Breast epithelium (tissue), 4 donors: Measurements from ENCODE around the gene CATSPERZ. TPM values are rescaled to one million over a fixed set of nuclear protein-coding genes. Genes with fewer than 3 reads are reported as not detected.

Source experiments
- DNase-seq, 2 donors: peaks; one replicate each; pipeline ENCODE4 v3.0.0-alpha.2; 2019; ENCODE audit warnings: low spot score in 2 of 2
- H3K27ac ChIP-seq, 2 donors: fragments of 200-600 bp; sonication (generic) in 1 of 2; one replicate each; pipeline ENCODE4 v1.5.1; 2016 to 2019; ENCODE audit warnings: mild to moderate bottlenecking in 1 of 2
- H3K27me3 ChIP-seq, 2 donors: fragments of 200-600 bp; sonication (generic) in 1 of 2; one replicate each; pipeline versions ENCODE4 v1.5.1 to v1.6.0; 2017 to 2019; ENCODE audit warnings: control low read depth in 1 of 2, mild to moderate bottlenecking in 1 of 2
- H3K36me3 ChIP-seq: fragments of 200-600 bp; one replicate; pipeline ENCODE4 v1.5.1; 2019
- H3K4me1 ChIP-seq, 2 donors: fragments of 200-600 bp; sonication (generic); one replicate each; pipeline ENCODE4 v1.5.1; 2016 to 2019; ENCODE audit warnings: control low read depth in 1 of 2
- H3K4me3 ChIP-seq, 3 donors: fragments of 200-600 bp; sonication (generic); 1 replicate in 2 of 3; 2 replicates in 1 of 3; pipeline ENCODE4 v1.5.1; 2016 to 2019; ENCODE audit warnings: mild to moderate bottlenecking in 3 of 3, moderate library complexity in 2 of 3
- H3K9me3 ChIP-seq, 2 donors: fragments of 200-600 bp; sonication (generic) in 1 of 2; one replicate each; pipeline ENCODE4 v1.5.1; 2016 to 2019; ENCODE audit warnings: control low read depth in 1 of 2
- POLR2A ChIP-seq: fragments of 450-650 bp; IDR thresholded peaks from one replicate; pipeline ENCODE4 v1.6.1; 2016; ENCODE audit warnings: antibody characterized with exemption, mild to moderate bottlenecking, moderate library complexity
- POLR2AphosphoS5 ChIP-seq, 3 donors: sonication (generic); formaldehyde crosslinking; IDR thresholded peaks; one replicate each; pipeline ENCODE4 v1.6.1; 2017; ENCODE audit warnings: antibody characterized with exemption in 3 of 3
- intact Hi-C: fragments of 100-400 bp; cut with DNase I; formaldehyde crosslinking; loops from one replicate; pipeline ENCODE4 v1.15.1; 2023; ENCODE audit warnings: low total_unique reads
- total RNA-seq, 3 donors: library from RNA; depleted of rRNA; stranded (reverse); fragments of >200 nt; gene quantifications; one replicate each; pipeline ENCODE4 v1.1.0, GENCODE V29; 2016
- TF ChIP-seq, protein P1 (sequence below), 3 donors: fragments of 450-650 bp; IDR thresholded peaks; one replicate each; pipeline ENCODE4 v1.5.1; 2016 to 2017; ENCODE audit warnings: antibody characterized with exemption in 3 of 3, mild to moderate bottlenecking in 3 of 3, moderate library complexity in 3 of 3

Gene CATSPERZ
- total RNA-seq, 3 donors from 2014 or later = 1.8 TPM; not detected in 2

DNA sequence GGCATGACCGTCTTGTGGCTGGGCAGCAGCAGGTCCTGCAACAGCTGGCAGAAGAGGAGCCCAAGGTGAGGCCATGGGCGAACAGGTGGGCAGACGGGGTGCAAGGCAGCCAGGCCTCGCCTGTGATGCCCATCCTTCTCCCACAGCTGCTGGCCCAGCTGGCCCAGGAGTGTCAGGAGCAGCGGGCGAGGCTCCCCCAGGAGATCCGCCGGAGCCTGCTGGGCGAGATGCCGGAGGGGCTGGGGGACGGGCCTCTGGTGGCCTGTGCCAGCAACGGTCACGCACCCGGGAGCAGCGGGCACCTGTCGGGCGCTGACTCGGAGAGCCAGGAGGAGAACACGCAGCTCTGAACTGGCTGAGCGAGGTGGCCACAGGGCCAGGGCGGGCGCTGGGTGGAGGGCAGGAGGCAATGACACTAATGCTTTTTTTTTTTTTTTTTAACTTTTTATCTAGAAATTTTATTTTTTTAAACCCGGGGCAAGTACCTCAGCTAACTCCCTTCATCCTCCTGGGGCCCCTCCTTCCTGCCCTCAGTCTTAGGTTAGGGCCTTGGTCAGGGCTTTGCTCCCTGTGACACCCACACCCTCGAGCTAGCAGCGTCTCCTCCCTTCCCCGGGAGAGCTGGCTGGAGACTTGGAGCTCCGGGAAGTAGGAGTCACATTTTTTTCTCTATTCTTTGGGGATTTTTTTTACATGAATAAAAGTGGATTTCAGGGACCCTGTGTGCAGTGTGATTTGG, 32.8 kb upstream of the CATSPERZ start:
- Histone ChIP-seq H3K36me3 (no peaks in the 10 kb centered on the region), H3K4me1 (peaks cover 6 to 25% of the 10 kb centered on the region in 2 donors), H3K9me3 (no peaks in the 10 kb centered on the region), H3K27me3 (no peaks in the 10 kb centered on the region), H3K4me3 (no peak overlapping the region), H3K27ac (peak overlapping the region; percentile 95 to 100)
- TF ChIP-seq, protein P1, sequence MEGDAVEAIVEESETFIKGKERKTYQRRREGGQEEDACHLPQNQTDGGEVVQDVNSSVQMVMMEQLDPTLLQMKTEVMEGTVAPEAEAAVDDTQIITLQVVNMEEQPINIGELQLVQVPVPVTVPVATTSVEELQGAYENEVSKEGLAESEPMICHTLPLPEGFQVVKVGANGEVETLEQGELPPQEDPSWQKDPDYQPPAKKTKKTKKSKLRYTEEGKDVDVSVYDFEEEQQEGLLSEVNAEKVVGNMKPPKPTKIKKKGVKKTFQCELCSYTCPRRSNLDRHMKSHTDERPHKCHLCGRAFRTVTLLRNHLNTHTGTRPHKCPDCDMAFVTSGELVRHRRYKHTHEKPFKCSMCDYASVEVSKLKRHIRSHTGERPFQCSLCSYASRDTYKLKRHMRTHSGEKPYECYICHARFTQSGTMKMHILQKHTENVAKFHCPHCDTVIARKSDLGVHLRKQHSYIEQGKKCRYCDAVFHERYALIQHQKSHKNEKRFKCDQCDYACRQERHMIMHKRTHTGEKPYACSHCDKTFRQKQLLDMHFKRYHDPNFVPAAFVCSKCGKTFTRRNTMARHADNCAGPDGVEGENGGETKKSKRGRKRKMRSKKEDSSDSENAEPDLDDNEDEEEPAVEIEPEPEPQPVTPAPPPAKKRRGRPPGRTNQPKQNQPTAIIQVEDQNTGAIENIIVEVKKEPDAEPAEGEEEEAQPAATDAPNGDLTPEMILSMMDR (IDR thresholded peaks at IDR 0.05) = no peak
- no peak for TF ChIP-seq POLR2A
- TF ChIP-seq POLR2AphosphoS5 (IDR thresholded peaks at IDR 0.05) = no peak
- DNase-seq = peak in 1 of 2 donors; percentile 33
- intact Hi-C loops = loop anchor here (5.0 kb wide), 1 partner anchor 680 kb away; no protein-coding TSS in a partner anchor

DNA sequence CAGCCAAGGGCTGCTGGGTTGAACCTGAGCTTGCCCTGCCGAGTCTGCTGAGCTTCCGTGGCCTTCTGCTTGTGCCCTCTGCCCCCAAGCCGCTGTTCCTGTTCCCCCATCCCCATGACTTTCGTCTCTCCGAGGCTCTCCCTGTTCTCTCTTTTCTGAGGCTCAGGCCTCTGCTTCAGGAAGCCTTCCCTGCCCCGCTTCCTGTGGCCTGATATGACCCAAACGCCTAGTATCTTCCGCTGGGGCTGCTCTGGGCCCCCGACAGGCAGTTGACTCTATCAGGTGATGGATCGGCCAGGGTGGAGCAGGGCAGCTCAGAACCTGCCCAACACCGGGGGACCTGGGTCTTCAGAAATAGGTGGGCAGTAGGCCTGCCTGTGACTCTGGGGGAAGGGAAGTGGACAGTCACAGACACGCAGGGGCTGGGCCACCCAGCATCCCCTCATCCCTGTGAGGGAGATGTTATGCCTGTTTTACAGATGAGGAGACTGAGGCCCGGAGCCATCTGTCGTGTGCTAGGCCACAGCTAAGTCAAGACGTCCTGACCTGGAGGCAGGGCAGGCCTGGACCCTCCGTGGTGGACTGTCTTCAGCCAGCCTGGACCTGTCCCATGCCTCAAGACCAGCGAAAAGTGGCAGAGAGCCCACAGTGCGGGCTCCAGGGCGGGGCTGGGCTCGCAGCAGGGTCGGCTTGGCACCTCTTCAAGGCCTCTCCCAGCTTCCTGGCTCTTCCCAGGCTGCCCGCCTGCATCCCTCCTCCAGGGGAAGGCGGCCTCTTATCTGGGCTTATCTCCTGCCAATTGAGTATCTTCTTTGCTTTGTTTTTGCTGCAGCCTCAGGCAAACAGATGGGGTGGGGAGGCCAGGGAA, 31.9 kb upstream of the CATSPERZ start:
- Histone ChIP-seq H3K4me1 (peaks cover 6 to 25% of the 10 kb centered on the region in 2 donors), H3K9me3 (no peaks in the 10 kb centered on the region), H3K27me3 (no peaks in the 10 kb centered on the region), H3K4me3 (peak overlapping the region; percentile 77 to 97 (median 79)), H3K27ac (peak overlapping the region; percentile 95 to 100), H3K36me3 (no peaks in the 10 kb centered on the region)
- intact Hi-C loops = loop anchor here (5.0 kb wide), 1 partner anchor 681 kb away; no protein-coding TSS in a partner anchor
- peak in 1 of 2 donors; percentile 56 for DNase-seq
- TF ChIP-seq, protein P1 (IDR thresholded peaks at IDR 0.05) = no peak

DNA sequence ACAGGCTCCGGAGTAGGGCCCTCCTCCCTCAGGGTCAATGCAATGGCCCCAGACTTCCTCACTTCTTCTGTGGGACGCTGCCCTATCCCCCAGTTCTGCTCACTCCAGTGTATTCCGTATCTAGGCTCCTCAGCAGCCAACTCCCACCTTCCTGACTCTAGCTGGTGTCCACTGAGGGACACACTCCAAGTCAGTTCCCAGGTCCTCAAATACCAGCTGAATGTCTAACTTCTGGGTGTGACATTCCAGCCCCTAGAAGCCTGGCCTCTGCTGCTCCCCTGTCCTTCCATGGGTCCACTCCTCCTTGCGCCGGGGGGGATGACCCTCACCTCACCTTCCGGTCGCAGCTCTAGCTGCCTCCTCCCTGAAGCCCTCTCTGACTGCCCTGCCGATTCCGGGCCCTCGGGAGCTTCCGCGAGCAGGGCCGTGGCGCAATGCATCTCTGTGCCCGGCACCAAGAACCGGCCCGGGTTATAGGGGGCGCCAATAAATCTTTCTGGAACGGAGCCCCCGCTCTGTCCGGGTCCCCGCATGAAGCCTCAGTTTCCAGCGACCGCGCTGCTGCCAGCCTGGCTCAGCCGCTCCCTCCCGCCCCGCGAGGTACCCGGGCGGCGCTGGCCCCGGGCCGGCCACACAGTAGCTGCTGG, 31.1 kb upstream of the CATSPERZ start:
- peak in 1 of 2 donors; percentile 42 for DNase-seq
- H3K4me1 ChIP-seq = peaks cover 6 to 25% of the 10 kb centered on the region in 2 donors
- no peaks in the 10 kb centered on the region for H3K36me3 ChIP-seq
- TF ChIP-seq POLR2A (no peak), POLR2AphosphoS5 (IDR thresholded peaks at IDR 0.05) (peak in 1 of 3 donors; percentile 55)
- TF ChIP-seq, protein P1 (IDR thresholded peaks at IDR 0.05) = no peak
- peak overlapping the region; percentile 77 to 97 (median 79) for H3K4me3 ChIP-seq
- peak overlapping the region; percentile 95 to 100 for H3K27ac ChIP-seq
- no peaks in the 10 kb centered on the region for H3K9me3 ChIP-seq
- H3K27me3 ChIP-seq = no peaks in the 10 kb centered on the region
- intact Hi-C loops = loop anchor here (5.0 kb wide), 1 partner anchor 682 kb away; no protein-coding TSS in a partner anchor

DNA sequence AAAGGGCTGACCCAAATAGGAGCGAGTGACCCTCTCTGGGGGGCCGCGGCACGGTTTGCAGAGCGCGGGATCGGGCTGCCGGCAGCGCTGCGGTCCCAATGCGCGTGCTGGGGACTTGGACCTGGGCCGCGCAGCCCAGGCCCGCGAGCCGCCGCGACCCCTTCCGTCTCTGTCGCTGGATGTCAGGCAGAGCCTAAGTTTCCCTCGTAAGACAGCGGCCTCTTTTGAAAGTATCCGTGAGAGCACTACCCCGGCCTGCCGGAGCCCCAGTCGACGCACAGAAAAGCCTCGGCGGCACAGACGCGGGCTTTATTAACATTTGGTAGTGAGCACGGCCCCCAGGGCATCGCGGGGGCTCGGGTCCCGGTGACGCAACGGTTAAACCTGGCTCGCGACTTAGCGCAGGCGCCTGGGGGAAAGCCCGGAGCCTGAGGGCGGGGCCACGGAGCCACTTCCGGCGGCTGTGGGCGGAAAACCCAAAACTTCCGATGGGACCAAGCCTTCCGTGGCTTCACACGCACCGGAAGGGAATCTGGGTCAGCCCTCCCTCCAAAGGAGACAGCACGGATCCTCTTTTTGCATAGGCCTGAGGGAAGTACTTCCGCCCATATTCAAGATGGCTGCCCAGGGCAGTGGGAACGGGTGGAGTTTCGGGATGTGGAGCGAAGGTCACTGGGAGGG, 30.5 kb upstream of the CATSPERZ start:
- peak overlapping the region; percentile 77 to 97 (median 79) for H3K4me3 ChIP-seq
- peaks cover 6 to 25% of the 10 kb centered on the region in 2 donors for H3K4me1 ChIP-seq
- DNase-seq = peak; percentile 95 to 99
- H3K27me3 ChIP-seq = no peaks in the 10 kb centered on the region
- no peaks in the 10 kb centered on the region for H3K9me3 ChIP-seq
- H3K27ac ChIP-seq = peak overlapping the region; percentile 95 to 100
- TF ChIP-seq POLR2A = no peak
- peak; percentile 86 to 93 (median 92) for TF ChIP-seq POLR2AphosphoS5 (IDR thresholded peaks at IDR 0.05)
- TF ChIP-seq, protein P1 (IDR thresholded peaks at IDR 0.05) = peak in 1 of 3 donors; percentile 18
- no peaks in the 10 kb centered on the region for H3K36me3 ChIP-seq
- intact Hi-C loops = loop anchor here (5.0 to 10.0 kb wide), 2 partner anchors 682 to 1995 kb away; partner anchors contain the start of gene SCGB2A2
